Stimulated activated CD8-positive, alpha-beta memory T cell treated with anti-CD3 and anti-CD28 coated beads, Interleukin-7, amount 100 ng/mL, for 1 hour (primary cell): ENCODE measurements around the gene CDK14.

ENCODE experiments used
- DNase-seq, 2 donors: peaks; one replicate each; pipeline ENCODE4 v3.0.0-alpha.2; 2020; ENCODE audit warnings: low read depth in 2 of 2

CDK14 gene

GRCh38 chr7:91250706-91251105 is 654.6 kb downstream of the CDK14 start:
- no peak for DNase-seq

DNA sequence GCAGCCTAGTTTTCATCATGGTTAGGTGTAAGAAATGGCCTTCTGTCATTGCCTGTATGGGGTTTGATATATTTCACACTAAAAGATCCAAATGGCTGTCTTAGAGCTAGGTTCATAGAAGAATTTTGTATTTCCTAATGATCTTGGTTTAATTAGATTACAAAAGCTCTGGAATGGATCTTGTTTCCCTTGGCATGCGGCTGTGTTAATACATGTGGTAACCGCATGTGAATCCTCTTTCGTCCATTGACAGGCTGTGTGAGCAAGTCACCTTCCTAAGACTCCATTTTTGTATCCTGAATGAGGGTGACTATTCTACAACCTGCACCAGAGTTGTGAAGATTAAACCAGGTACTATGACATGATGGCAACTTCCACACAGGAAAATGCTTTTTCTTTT is 655.8 kb downstream of the CDK14 start:
- DNase-seq = no peak
